SH-SY5Y (cell line): ENCODE results near the gene LAMA3.

ENCODE experiments used
- GATA2 ChIP-seq: IDR thresholded peaks from 2 replicates; pipeline ENCODE4 v1.6.1; 2011; ENCODE audit warnings: mild to moderate bottlenecking, low read depth, low read length
- GATA3 ChIP-seq: IDR thresholded peaks from 2 replicates; pipeline ENCODE4 v1.6.1; 2011; ENCODE audit warnings: low read depth, mild to moderate bottlenecking, low read length, moderate library complexity

The LAMA3 gene

DNA sequence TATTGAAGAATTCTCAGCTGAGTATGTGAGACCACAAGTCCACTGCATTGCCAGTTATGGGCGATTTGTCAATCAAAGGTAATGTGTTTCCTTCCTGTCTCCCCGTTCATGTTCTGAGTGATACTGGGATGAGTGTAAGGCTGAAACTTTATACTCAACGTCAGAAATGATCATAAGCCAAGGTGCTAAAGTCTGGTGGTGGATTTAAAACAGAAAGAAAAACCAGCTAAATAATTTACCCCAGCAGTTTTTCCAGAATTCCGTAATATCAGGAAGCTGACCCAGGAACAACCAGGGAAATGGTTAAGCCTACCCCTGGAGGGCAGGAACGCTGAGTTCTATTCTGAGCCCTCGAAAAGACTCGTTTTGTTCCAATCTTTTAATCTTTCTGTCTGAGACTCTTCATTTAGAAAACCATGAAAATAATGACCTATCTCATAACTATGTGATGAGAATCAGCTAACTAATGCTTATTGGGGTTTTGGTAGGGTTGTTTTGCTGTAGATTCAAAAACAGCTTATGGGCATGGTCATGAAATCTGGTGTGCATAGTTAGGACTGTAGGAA is 149.6 kb downstream of the LAMA3 start:
- TF ChIP-seq GATA2 (no peak), GATA3 (no peak)

DNA sequence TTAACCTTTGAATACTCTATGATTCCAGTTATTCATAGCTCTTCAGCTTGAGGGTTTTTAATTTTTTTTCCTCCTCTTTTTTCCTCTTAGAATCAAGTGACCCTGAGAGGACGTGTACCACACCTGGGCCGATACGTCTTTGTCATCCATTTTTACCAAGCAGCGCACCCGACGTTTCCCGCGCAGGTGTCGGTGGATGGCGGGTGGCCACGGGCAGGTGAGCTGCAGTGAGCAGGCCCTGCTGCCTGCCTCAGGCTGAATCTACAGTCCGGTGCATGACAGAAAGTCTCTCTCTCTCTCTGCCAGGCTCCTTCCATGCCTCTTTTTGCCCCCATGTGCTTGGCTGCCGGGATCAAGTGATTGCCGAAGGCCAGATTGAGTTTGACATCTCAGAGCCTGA is 153.1 kb downstream of the LAMA3 start:
- TF ChIP-seq GATA3 (no peak), GATA2 (no peak)

DNA sequence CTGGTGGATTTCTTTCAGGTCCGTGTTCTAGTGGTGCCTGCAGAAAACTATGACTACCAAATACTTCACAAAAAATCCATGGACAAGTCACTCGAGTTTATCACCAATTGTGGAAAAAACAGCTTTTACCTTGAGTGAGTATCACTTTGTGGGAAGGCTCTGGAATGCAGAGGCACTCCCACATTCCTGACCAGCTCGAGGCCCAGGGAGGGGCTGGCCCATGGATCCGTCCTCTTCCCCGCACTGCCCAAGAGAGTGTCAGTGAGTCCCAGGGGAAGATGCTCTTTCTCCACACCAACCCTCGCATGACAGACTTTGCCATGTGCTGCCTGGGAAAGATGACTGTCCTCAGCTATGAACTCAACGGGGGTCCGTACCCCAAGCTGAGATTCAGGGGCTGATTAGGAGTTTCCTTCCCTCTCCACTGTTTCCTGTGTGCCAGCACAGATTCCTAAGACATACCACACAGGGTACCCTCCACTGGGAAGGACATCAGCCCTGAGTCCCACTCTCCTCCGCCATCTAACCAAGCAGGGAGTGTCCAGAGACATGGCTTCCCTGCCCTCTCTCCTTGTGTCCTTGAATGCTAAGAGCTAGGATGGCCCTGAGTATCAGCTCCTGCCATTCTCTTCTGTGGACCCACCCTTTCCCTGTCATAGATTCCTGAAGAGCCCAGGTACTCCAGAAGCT is 155.9 kb downstream of the LAMA3 start:
- TF ChIP-seq GATA3 = no peak
- no peak for TF ChIP-seq GATA2

DNA sequence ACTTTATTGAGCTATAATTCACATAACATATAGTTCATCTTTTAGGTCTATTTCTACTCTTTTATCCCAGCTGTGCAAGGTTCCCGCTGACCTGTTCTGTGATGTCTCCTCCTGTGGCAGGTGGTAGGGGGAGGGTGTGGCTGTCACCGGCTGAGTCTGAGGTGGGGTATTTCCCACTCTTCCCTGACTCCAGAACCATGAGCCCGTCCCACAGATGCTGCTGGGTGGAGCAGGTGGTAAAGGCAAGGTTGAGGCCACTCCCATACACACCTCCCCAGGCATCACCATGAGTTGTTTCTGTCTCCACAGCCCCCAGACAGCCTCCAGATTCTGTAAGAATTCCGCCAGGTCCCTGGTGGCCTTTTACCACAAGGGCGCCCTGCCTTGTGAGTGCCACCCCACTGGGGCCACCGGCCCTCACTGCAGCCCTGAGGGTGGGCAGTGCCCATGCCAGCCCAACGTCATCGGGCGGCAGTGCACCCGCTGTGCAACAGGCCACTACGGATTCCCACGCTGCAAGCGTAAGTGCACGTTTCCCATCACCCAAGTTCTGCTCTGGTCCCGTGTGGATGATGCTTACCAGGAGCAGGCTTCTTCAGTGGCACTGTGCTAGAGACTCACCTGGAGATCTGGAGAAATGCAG is 156.9 kb downstream of the LAMA3 start:
- no peak for TF ChIP-seq GATA3
- no peak for TF ChIP-seq GATA2

DNA sequence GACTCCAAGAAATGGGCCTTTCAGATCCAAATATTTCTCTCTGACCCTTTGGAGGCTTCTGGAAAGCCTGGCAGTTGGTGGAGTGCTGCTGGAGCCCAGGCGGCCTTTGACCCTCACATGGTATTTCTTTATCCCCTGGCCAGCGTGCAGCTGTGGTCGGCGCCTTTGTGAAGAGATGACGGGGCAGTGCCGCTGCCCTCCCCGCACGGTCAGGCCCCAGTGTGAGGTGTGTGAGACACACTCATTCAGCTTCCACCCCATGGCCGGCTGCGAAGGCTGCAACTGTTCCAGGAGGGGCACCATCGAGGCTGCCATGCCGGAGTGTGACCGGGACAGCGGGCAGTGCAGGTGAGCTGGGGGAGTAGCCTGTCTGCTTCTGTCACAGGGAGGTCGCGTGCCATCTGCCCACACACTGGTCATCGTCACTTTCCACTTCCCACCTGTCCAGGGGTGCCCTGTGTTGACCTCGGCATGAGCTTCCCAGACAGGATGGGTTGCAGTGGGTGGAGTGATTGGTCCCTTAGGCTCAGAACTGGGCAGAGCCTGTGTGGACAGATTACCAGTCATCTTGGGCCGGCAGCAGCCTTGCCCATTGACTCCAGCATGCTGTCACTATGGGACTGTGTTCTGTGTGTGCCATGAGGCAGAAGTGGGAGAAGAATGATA is 158.2 kb downstream of the LAMA3 start:
- TF ChIP-seq GATA2 = no peak
- no peak for TF ChIP-seq GATA3

DNA sequence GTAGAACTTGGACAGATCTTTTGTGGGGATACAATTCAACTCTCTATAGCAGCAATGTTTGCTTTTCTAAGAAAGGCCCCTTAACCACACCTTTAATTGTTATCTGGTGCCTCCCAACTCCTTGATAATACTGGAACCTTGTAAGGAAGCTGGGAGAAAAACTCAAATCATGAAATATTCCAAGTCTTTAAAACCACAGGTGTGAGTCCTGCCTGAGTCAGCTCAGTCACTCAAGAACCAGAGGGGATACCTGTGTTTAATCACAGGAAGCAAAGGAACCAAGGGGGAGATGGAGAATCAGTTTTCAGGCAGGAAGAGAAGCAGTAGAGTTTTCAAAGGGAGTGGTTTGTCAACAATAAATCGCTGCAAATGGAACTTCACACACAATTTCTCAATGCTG is 159.9 kb downstream of the LAMA3 start:
- TF ChIP-seq GATA3 = no peak
- TF ChIP-seq GATA2 = no peak

DNA sequence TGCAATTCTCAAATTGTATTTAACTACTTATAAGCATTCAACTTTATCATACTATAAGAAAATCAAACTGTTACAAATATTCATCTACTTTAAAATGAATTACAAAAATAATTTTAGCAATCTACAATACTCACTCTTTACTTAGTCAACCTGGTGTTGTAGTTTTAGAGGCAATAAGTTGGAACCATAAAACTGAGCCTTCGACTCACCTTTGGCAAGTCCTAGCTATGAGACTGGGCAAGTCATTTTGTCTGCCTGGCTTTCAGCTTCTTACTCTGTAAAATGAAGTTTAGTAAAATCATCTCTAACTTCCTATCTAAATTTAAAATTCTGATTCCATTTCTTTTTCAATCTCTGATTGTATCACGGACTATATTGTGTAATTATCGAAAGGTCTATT is 161.0 kb downstream of the LAMA3 start:
- TF ChIP-seq GATA3 (no peak), GATA2 (no peak)

DNA sequence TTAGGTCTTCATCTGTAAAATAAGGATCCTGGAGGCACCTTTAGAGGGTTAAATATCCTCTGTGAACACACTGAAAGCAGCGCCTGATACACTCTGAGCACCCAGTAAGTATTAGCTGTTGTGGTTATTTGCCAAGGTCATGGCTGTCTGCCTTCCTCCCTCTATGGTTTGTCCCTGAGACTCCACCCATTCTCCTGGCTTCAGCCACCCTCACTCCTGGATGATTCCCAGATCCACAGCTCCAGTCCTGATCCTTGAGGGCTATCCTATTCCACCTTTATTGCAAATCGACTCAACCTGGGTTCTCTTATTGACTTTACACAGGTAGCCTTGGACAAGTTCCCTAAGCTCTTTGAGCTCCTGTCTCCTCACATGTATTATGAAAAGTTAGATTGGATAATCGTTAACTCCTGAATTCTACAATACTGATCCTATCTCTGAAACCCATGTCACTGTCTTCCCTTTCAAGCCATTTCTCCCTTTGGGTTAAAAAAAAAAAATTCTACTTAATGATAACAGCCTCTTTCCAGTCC is 162.3 kb downstream of the LAMA3 start:
- TF ChIP-seq GATA2 = no peak
- TF ChIP-seq GATA3 = no peak

DNA sequence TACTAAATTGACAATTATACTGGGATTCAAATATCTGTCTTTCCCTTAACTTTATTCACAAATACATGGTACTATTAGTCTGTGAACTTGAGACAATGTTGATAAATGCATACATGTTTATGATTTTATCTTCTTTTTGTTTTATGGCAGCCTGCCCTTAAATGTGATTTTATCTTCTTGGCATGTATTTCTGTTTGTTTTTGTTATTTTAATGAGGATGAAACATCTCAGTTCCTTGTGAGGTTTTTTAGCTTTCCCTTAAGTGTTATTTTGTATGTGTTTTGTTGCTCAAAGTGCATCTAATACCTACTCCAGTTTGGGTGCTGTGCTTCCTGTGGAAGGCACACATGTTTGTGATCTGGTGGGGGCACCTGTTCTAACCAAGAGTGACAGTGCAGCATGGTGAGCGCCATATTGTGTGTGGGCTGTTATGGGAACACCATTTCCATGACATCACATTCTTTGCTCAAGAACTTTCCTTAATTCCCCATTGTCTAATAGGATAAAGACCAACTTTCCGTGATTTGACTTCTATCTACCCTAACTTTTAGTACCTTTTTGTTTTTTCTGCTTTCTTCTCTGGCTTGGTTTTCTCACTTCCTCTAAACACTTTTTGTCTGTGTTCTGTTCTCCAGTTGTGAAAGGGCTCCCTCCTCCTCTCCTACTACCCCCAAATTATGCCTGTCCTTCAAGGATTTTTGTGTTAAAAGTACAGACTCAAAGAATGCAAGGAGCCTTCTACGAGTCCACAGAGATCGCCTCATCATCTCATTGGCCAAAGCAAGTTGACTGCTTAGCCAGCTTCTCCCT is 163.2 kb downstream of the LAMA3 start:
- TF ChIP-seq GATA2 (no peak), GATA3 (no peak)

DNA sequence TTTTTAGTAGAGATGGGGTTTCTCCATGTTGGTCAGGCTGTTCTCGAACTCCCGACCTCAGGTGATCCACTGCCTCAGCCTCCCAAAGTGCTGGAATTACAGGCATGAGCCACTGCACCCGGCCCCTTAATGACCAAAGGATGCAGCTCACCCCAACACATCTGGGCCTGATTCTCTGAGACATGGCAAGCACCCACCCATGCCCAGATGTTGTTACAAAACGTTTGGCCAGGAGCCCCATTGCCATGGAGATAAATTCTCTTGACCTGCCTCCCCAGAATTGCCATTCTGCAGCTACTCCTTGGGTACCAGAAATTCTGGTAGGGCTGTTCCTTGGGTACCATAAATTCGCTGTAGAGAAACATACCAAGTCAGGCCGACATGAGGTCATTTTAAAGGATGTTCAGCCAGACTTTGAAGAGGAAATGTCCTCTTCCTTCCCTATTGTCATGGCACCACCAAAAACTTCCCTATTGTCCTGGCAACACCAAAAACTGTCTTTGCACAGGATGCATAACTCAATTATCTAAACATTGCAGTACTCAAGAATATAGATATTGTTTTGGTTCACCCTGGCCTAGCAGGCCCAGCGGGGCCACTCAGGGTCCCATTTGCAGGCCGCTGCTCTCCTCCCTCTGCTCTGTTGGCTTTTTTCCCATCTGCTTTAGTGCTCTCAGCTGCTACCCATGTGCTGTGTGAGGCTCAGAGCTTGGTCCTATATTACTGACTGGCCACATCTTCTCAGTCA is 164.4 kb downstream of the LAMA3 start:
- TF ChIP-seq GATA2 = no peak
- TF ChIP-seq GATA3 = no peak

DNA sequence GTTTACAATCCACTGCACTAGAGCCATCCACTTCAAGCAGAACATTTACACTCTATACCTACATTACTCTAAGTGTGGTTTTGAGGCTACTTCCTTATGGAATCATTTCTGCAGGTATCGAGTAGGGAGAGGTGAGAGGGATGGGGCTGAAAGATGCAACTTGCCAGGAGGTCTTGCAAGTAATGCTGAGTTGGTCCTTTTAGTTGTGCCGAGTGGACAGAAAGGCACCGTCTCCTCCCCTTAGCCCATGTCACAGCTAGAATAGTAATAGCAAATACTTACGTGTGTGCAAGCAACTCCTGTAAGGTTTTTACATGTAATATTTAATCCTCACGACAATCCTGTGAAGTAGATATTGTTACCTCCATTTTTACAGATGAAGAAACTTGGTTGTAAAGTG is 166.5 kb downstream of the LAMA3 start:
- TF ChIP-seq GATA3 (no peak), GATA2 (no peak)

DNA sequence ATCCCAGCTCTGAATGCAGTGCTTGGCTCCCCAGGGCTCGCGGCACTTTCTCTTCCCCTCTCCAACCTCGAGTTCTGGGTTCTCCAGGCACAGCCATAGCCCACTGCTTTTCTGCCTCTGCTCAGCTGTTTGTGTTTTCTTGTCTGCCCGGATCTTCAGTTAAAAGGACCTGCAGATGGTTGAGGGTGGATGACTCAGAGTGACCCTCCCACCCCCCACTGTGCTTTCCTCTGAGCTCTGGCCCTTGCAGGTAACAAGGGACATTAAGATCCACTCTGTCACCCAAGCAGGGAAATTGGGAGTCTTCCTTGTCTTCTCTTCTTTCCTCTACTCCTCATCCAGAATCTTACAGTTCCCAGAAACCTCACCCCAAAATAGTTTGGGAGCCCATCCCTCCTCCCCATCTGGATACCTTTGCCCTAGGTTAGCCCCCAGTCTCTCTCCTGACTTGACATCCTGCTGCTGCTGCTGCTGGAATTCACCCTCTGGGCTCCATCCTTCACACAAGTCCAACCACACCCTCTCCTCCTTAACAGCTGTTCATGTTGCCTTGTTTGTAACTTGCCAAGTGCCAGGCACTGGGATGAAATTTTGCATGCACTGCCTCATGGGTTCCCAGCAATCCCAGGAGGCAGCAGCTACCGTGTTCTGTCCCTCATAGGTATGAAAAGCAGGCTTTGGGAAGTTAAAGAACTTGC is 167.4 kb downstream of the LAMA3 start:
- TF ChIP-seq GATA3 (no peak), GATA2 (no peak)
